ENCODE data around the gene NISCH.

The NISCH gene

GRCh38 chr3:52507359-52507758, 52.0 kb downstream of the NISCH start:
- no peak overlapping the region for H3K9ac ChIP-seq (ENCODE audit: low read length in 2 of 2)
- no peaks in the 10 kb centered on the region for H3K36me3 ChIP-seq (ENCODE audit: control insufficient read depth in 2 of 2, insufficient read depth in 2 of 2, low read length in 2 of 2)
- no peak overlapping the region for H3K4me3 ChIP-seq (ENCODE audit: low read length in 2 of 2)
- H3K27me3 ChIP-seq (ENCODE audit: control insufficient read depth in 1 of 2, insufficient read depth in 2 of 2, low read length in 2 of 2) = no peaks in the 10 kb centered on the region
- H3K4me1 ChIP-seq (ENCODE audit: control insufficient read depth, insufficient read depth, low read length) = no peaks in the 10 kb centered on the region
- no peak overlapping the region for H3K27ac ChIP-seq (ENCODE audit: low read length)
- H3K9me3 ChIP-seq (ENCODE audit: control insufficient read depth in 2 of 2, low read length in 2 of 2) = no peaks in the 10 kb centered on the region

GRCh38 chr3:52509753-52510328, 54.4 kb downstream of the NISCH start:
- no peak overlapping the region for H3K27ac ChIP-seq (ENCODE audit: low read length)
- H3K4me3 ChIP-seq (ENCODE audit: low read length in 2 of 2) = no peak overlapping the region

GRCh38 chr3:52511509-52511908, 56.1 kb downstream of the NISCH start:
- no peaks in the 10 kb centered on the region for H3K27me3 ChIP-seq (ENCODE audit: control insufficient read depth in 1 of 2, insufficient read depth in 2 of 2, low read length in 2 of 2)
- H3K4me3 ChIP-seq (ENCODE audit: low read length in 2 of 2) = no peak overlapping the region
- no peaks in the 10 kb centered on the region for H3K9me3 ChIP-seq (ENCODE audit: control insufficient read depth in 2 of 2, low read length in 2 of 2)
- no peaks in the 10 kb centered on the region for H3K4me1 ChIP-seq (ENCODE audit: control insufficient read depth, insufficient read depth, low read length)
- H3K9ac ChIP-seq (ENCODE audit: low read length in 2 of 2) = no peak overlapping the region
- no peaks in the 10 kb centered on the region for H3K36me3 ChIP-seq (ENCODE audit: control insufficient read depth in 2 of 2, insufficient read depth in 2 of 2, low read length in 2 of 2)
- no peak overlapping the region for H3K27ac ChIP-seq (ENCODE audit: low read length)

More at GRCh38 chr3:52509753-52510328, 54.4 kb downstream of the NISCH start:
- Histone ChIP-seq H3K36me3 (ENCODE audit: control insufficient read depth in 2 of 2, insufficient read depth in 2 of 2, low read length in 2 of 2) (no peaks in the 10 kb centered on the region), H3K4me1 (ENCODE audit: control insufficient read depth, insufficient read depth, low read length) (no peaks in the 10 kb centered on the region), H3K9ac (ENCODE audit: low read length in 2 of 2) (no peak overlapping the region), H3K27me3 (ENCODE audit: control insufficient read depth in 1 of 2, insufficient read depth in 2 of 2, low read length in 2 of 2) (no peaks in the 10 kb centered on the region), H3K9me3 (ENCODE audit: control insufficient read depth in 2 of 2, low read length in 2 of 2) (no peaks in the 10 kb centered on the region)

- Histone ChIP-seq H3K4me1 (ENCODE audit: control insufficient read depth, insufficient read depth, low read length) (no peaks in the 10 kb centered on the region), H3K4me3 (ENCODE audit: low read length in 2 of 2) (no peak overlapping the region), H3K27me3 (ENCODE audit: control insufficient read depth in 1 of 2, insufficient read depth in 2 of 2, low read length in 2 of 2) (no peaks in the 10 kb centered on the region), H3K9ac (ENCODE audit: low read length in 2 of 2) (no peak overlapping the region), H3K36me3 (ENCODE audit: control insufficient read depth in 2 of 2, insufficient read depth in 2 of 2, low read length in 2 of 2) (no peaks in the 10 kb centered on the region), H3K9me3 (ENCODE audit: control insufficient read depth in 2 of 2, low read length in 2 of 2) (no peaks in the 10 kb centered on the region), H3K27ac (ENCODE audit: low read length) (no peak overlapping the region)
These were observed 56.7 kb downstream of the NISCH start for GRCh38 chr3:52512105-52512504.

- Histone ChIP-seq H3K9ac (ENCODE audit: low read length in 2 of 2) (no peak overlapping the region), H3K27ac (ENCODE audit: low read length) (no peak overlapping the region), H3K4me1 (ENCODE audit: control insufficient read depth, insufficient read depth, low read length) (no peaks in the 10 kb centered on the region), H3K9me3 (ENCODE audit: control insufficient read depth in 2 of 2, low read length in 2 of 2) (no peaks in the 10 kb centered on the region), H3K36me3 (ENCODE audit: control insufficient read depth in 2 of 2, insufficient read depth in 2 of 2, low read length in 2 of 2) (no peaks in the 10 kb centered on the region), H3K4me3 (ENCODE audit: low read length in 2 of 2) (no peak overlapping the region), H3K27me3 (ENCODE audit: control insufficient read depth in 1 of 2, insufficient read depth in 2 of 2, low read length in 2 of 2) (no peaks in the 10 kb centered on the region)
These were observed 57.3 kb downstream of the NISCH start for GRCh38 chr3:52512727-52513126.

GRCh38 chr3:52513281-52513680, 57.9 kb downstream of the NISCH start:
- Histone ChIP-seq H3K9ac (ENCODE audit: low read length in 2 of 2) (no peak overlapping the region), H3K4me3 (ENCODE audit: low read length in 2 of 2) (no peak overlapping the region), H3K4me1 (ENCODE audit: control insufficient read depth, insufficient read depth, low read length) (peaks cover 2% of the 10 kb centered on the region), H3K27me3 (ENCODE audit: control insufficient read depth in 1 of 2, insufficient read depth in 2 of 2, low read length in 2 of 2) (no peaks in the 10 kb centered on the region), H3K36me3 (ENCODE audit: control insufficient read depth in 2 of 2, insufficient read depth in 2 of 2, low read length in 2 of 2) (no peaks in the 10 kb centered on the region), H3K9me3 (ENCODE audit: control insufficient read depth in 2 of 2, low read length in 2 of 2) (no peaks in the 10 kb centered on the region), H3K27ac (ENCODE audit: low read length) (no peak overlapping the region)

GRCh38 chr3:52514576-52514975, 59.2 kb downstream of the NISCH start:
- no peak overlapping the region for H3K9ac ChIP-seq (ENCODE audit: low read length in 2 of 2)
- peaks cover 5% of the 10 kb centered on the region for H3K4me1 ChIP-seq (ENCODE audit: control insufficient read depth, insufficient read depth, low read length)
- no peak overlapping the region for H3K4me3 ChIP-seq (ENCODE audit: low read length in 2 of 2)
- peaks cover 0 to under 1% of the 10 kb centered on the region in 2 donors for H3K36me3 ChIP-seq (ENCODE audit: control insufficient read depth in 2 of 2, insufficient read depth in 2 of 2, low read length in 2 of 2)
- no peak overlapping the region for H3K27ac ChIP-seq (ENCODE audit: low read length)
- no peaks in the 10 kb centered on the region for H3K9me3 ChIP-seq (ENCODE audit: control insufficient read depth in 2 of 2, low read length in 2 of 2)
- H3K27me3 ChIP-seq (ENCODE audit: control insufficient read depth in 1 of 2, insufficient read depth in 2 of 2, low read length in 2 of 2) = no peaks in the 10 kb centered on the region

- H3K4me1 ChIP-seq (ENCODE audit: control insufficient read depth, insufficient read depth, low read length) = peaks cover 5% of the 10 kb centered on the region
- H3K4me3 ChIP-seq (ENCODE audit: low read length in 2 of 2) = no peak overlapping the region
- no peak overlapping the region for H3K27ac ChIP-seq (ENCODE audit: low read length)
- no peak overlapping the region for H3K9ac ChIP-seq (ENCODE audit: low read length in 2 of 2)
- peaks cover 0 to 2% of the 10 kb centered on the region in 2 donors for H3K36me3 ChIP-seq (ENCODE audit: control insufficient read depth in 2 of 2, insufficient read depth in 2 of 2, low read length in 2 of 2)
- H3K27me3 ChIP-seq (ENCODE audit: control insufficient read depth in 1 of 2, insufficient read depth in 2 of 2, low read length in 2 of 2) = no peaks in the 10 kb centered on the region
- no peaks in the 10 kb centered on the region for H3K9me3 ChIP-seq (ENCODE audit: control insufficient read depth in 2 of 2, low read length in 2 of 2)
These were observed 59.8 kb downstream of the NISCH start for GRCh38 chr3:52515192-52515591.

GRCh38 chr3:52516509-52517195, 61.2 kb downstream of the NISCH start:
- H3K27me3 ChIP-seq (ENCODE audit: control insufficient read depth in 1 of 2, insufficient read depth in 2 of 2, low read length in 2 of 2) = no peaks in the 10 kb centered on the region
- peaks cover 0 to 2% of the 10 kb centered on the region in 2 donors for H3K36me3 ChIP-seq (ENCODE audit: control insufficient read depth in 2 of 2, insufficient read depth in 2 of 2, low read length in 2 of 2)
- no peak overlapping the region for H3K27ac ChIP-seq (ENCODE audit: low read length)
- peaks cover 5% of the 10 kb centered on the region for H3K4me1 ChIP-seq (ENCODE audit: control insufficient read depth, insufficient read depth, low read length)
- no peaks in the 10 kb centered on the region for H3K9me3 ChIP-seq (ENCODE audit: control insufficient read depth in 2 of 2, low read length in 2 of 2)
- no peak overlapping the region for H3K9ac ChIP-seq (ENCODE audit: low read length in 2 of 2)
- H3K4me3 ChIP-seq (ENCODE audit: low read length in 2 of 2) = no peak overlapping the region

- H3K27ac ChIP-seq (ENCODE audit: low read length) = no peak overlapping the region
- H3K9me3 ChIP-seq (ENCODE audit: control insufficient read depth in 2 of 2, low read length in 2 of 2) = no peaks in the 10 kb centered on the region
- peaks cover 5% of the 10 kb centered on the region for H3K4me1 ChIP-seq (ENCODE audit: control insufficient read depth, insufficient read depth, low read length)
- H3K36me3 ChIP-seq (ENCODE audit: control insufficient read depth in 2 of 2, insufficient read depth in 2 of 2, low read length in 2 of 2) = peaks cover 0 to 2% of the 10 kb centered on the region in 2 donors
- peak overlapping the region in 1 of 2 donors; percentile 35 for H3K4me3 ChIP-seq (ENCODE audit: low read length in 2 of 2)
- no peaks in the 10 kb centered on the region for H3K27me3 ChIP-seq (ENCODE audit: control insufficient read depth in 1 of 2, insufficient read depth in 2 of 2, low read length in 2 of 2)
- H3K9ac ChIP-seq (ENCODE audit: low read length in 2 of 2) = no peak overlapping the region
These were observed 62.7 kb downstream of the NISCH start for GRCh38 chr3:52517796-52518722.
